Measurements from ENCODE around the gene TMEM8B.

Gene TMEM8B

DNA sequence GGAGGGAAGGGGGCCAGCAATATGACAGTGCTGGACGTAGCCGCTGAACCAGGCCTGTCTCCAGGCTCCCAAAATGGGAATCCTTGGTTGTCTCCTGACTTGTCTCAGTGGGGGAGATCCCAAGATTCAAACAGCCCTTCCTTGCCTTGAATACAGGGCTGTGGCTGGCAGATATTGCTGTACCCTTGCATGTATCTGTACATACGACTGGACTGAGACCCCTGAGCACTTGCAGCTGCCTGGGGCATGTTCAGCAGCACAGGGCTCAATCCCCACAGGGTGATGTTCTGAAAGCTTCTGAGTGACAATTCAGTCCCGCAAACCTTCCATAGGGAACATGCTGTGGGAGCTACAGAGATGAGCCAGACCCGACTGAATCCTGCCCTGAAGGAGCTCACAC is 27.9 kb downstream of the TMEM8B start:
- H3K4me3 ChIP-seq (ENCODE audit: low read depth, low read length), result no peak overlapping the region

DNA sequence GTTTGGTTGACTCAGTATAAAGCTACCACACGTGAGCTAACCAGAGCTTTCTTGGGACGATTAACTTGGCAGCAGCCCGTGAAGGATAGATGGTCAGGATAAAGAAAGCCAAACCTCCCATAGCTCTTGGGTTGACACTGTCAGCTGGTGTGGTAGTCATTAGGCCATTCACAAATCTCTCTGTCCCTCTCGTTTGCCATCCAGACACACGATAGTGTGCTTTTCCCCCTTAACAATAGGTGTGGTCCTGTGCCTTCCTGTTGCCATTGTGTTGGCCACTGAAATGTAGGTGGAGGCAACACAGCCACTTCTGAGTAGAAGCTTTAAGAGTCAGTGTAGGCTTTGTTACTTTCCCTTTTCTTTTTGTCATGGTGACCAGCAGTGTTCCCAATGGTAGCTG is 29.4 kb downstream of the TMEM8B start:
- H3K27ac ChIP-seq (ENCODE audit: low read depth, low read length), result no peak overlapping the region
- H3K27me3 ChIP-seq (ENCODE audit: control insufficient read depth, insufficient read depth, low read length), result peaks cover 32% of the 10 kb centered on the region
- H3K9me3 ChIP-seq (ENCODE audit: control insufficient read depth, insufficient read depth, low read depth, low read length), result no peaks in the 10 kb centered on the region
- no peak overlapping the region for H3K4me3 ChIP-seq (ENCODE audit: low read depth, low read length)
- no peaks in the 10 kb centered on the region for H3K4me1 ChIP-seq (ENCODE audit: control insufficient read depth, insufficient read depth, low read length)
- H3K36me3 ChIP-seq (ENCODE audit: control insufficient read depth, insufficient read depth, low read length), result no peaks in the 10 kb centered on the region
- H3K9ac ChIP-seq (ENCODE audit: low read length), result no peak overlapping the region

More for the DNA sequence above, 27.9 kb downstream of the TMEM8B start:
- Histone ChIP-seq H3K27me3 (ENCODE audit: control insufficient read depth, insufficient read depth, low read length) (peaks cover 27% of the 10 kb centered on the region), H3K9me3 (ENCODE audit: control insufficient read depth, insufficient read depth, low read depth, low read length) (no peaks in the 10 kb centered on the region), H3K36me3 (ENCODE audit: control insufficient read depth, insufficient read depth, low read length) (no peaks in the 10 kb centered on the region), H3K27ac (ENCODE audit: low read depth, low read length) (no peak overlapping the region), H3K4me1 (ENCODE audit: control insufficient read depth, insufficient read depth, low read length) (no peaks in the 10 kb centered on the region), H3K9ac (ENCODE audit: low read length) (no peak overlapping the region)

DNA sequence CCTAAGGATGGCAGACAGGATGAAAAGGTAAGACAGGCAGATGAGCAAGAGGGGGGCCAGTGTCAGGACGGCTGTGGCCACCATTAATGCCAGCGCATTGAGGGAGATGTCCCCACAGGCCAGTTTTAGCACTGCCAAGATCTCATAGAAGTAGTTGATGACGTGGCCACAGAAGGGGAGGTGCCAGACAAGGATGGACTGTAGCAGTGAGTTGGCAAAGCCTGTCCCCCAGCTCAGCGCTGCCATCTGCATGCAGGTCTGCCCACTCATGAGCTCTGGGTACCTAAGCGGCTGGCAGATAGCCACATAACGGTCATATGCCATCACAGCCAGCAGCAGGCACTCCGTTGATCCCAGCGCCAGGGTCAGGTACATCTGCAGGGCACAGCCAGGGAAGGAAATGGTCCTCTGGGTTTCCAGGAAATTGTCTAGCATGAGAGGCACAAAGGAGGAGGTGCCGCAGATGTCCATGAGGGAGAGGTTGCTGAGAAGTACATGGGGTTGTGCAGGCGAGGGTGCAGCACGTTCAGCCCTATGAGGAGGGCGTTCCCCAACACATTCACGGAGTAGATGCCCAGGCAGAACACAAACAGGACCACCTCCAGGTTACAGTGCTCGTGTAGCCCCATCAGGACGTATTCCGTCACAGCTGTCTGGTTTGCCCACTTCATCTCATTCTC is 30.4 kb downstream of the TMEM8B start:
- Histone ChIP-seq H3K4me3 (ENCODE audit: low read depth, low read length) (no peak overlapping the region), H3K9me3 (ENCODE audit: control insufficient read depth, insufficient read depth, low read depth, low read length) (no peaks in the 10 kb centered on the region), H3K4me1 (ENCODE audit: control insufficient read depth, insufficient read depth, low read length) (no peaks in the 10 kb centered on the region), H3K36me3 (ENCODE audit: control insufficient read depth, insufficient read depth, low read length) (no peaks in the 10 kb centered on the region), H3K27me3 (ENCODE audit: control insufficient read depth, insufficient read depth, low read length) (peaks cover 32% of the 10 kb centered on the region), H3K9ac (ENCODE audit: low read length) (no peak overlapping the region), H3K27ac (ENCODE audit: low read depth, low read length) (no peak overlapping the region)

DNA sequence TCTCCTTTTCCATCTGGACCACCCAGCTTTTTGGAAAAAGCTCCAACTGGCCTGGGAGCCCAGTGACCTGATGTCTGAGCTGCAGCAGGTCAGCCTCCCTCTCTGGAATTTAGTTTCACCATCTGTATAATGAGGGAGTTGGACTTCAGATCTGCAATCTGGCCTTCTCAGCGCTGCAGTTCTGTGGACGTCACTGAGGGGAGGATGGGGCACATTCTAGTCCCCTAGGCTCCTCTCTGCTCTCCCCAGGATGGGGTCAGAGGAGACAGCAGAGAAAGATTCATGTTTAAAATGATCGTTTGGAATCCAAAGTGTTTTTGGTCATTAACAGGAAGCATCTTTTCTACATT is 30.9 kb downstream of the TMEM8B start:
- H3K4me3 ChIP-seq (ENCODE audit: low read depth, low read length), result no peak overlapping the region
- peaks cover 32% of the 10 kb centered on the region for H3K27me3 ChIP-seq (ENCODE audit: control insufficient read depth, insufficient read depth, low read length)
- H3K4me1 ChIP-seq (ENCODE audit: control insufficient read depth, insufficient read depth, low read length), result no peaks in the 10 kb centered on the region
- H3K27ac ChIP-seq (ENCODE audit: low read depth, low read length), result no peak overlapping the region
- H3K36me3 ChIP-seq (ENCODE audit: control insufficient read depth, insufficient read depth, low read length), result no peaks in the 10 kb centered on the region
- H3K9me3 ChIP-seq (ENCODE audit: control insufficient read depth, insufficient read depth, low read depth, low read length), result no peaks in the 10 kb centered on the region
- H3K9ac ChIP-seq (ENCODE audit: low read length), result no peak overlapping the region

DNA sequence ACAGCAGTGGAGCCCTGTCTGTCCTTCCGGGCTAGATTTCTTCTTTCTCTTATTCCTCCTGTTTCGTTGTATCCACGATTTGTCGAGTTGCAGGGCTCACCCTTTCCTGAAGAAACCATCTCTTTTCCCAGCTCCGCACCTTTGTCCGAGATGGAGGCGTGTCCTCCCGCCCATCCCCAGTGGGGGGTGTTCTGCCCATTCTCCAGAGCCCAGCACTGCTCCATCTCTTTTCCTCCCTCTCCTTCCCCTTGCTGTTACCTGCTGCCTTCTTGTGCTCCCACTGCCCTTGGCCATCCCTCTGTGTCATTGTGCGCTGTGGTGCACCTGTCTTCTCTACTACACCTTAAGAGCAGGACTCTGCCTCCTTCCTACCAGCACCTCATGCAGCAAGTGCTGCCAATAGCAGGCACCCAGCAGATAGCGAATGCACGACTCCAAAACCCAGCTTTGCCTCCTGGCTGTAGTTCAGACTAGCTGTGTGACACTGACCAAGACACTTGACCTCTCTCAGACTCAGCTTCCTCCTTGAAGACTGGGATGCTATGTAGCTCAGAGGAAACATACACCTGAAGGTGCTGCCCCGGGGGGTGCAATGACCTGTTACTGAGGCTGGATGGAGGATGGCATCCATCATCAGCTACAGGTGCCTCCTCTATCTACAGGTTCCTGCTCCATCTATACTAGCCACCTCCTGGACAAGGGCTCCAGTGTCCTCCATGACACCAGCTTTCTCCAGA is 32.3 kb downstream of the TMEM8B start:
- peaks cover 32% of the 10 kb centered on the region for H3K27me3 ChIP-seq (ENCODE audit: control insufficient read depth, insufficient read depth, low read length)
- H3K27ac ChIP-seq (ENCODE audit: low read depth, low read length), result no peak overlapping the region

DNA sequence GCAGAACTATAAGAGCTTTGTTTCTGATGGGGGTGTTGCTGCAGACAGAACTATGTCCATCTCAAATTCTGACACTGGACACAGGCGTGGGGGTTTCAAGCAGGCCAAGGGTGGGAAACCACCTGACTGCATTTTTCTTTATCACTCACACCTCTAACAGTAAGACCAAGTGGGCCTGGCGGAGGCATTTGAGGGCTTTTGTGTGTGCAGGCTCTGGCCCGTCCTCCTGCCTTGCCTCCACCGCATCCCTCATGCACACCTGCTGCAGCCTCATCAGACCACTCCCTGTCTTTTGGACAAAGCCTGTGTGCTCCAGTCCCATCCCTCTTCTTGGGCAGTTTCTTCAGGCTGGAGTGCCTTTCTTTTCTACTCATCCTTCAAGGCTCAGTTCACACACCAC is 33.3 kb downstream of the TMEM8B start:
- Histone ChIP-seq H3K4me1 (ENCODE audit: control insufficient read depth, insufficient read depth, low read length) (no peaks in the 10 kb centered on the region), H3K9me3 (ENCODE audit: control insufficient read depth, insufficient read depth, low read depth, low read length) (no peaks in the 10 kb centered on the region), H3K9ac (ENCODE audit: low read length) (no peak overlapping the region), H3K4me3 (ENCODE audit: low read depth, low read length) (no peak overlapping the region), H3K36me3 (ENCODE audit: control insufficient read depth, insufficient read depth, low read length) (no peaks in the 10 kb centered on the region), H3K27ac (ENCODE audit: low read depth, low read length) (no peak overlapping the region), H3K27me3 (ENCODE audit: control insufficient read depth, insufficient read depth, low read length) (peaks cover 32% of the 10 kb centered on the region)

More for the DNA sequence above, 32.3 kb downstream of the TMEM8B start:
- H3K4me1 ChIP-seq (ENCODE audit: control insufficient read depth, insufficient read depth, low read length), result no peaks in the 10 kb centered on the region
- H3K9me3 ChIP-seq (ENCODE audit: control insufficient read depth, insufficient read depth, low read depth, low read length), result no peaks in the 10 kb centered on the region
- no peak overlapping the region for H3K4me3 ChIP-seq (ENCODE audit: low read depth, low read length)
- no peak overlapping the region for H3K9ac ChIP-seq (ENCODE audit: low read length)
- H3K36me3 ChIP-seq (ENCODE audit: control insufficient read depth, insufficient read depth, low read length), result no peaks in the 10 kb centered on the region

DNA sequence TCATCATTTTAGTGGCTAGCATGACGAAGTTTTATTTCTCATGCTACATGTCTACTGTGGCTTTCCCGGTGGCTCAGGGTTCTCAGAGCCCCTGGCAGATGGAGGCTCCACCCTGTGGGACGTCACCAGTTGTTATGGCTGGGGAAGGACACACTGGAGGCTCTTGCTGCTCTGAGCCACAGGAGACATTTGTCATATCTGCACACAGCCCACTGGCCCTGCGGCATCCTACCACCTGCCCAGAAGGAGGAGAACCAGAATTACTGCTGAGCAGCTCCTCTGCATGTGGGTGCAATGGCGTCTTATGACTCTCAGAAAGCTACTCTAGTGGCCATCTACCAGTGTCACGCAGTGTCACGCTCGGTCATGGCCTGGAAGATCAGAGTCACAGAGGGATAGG is 34.6 kb downstream of the TMEM8B start:
- peaks cover 3% of the 10 kb centered on the region for H3K4me1 ChIP-seq (ENCODE audit: control insufficient read depth, insufficient read depth, low read length)
- no peak overlapping the region for H3K9ac ChIP-seq (ENCODE audit: low read length)
- H3K27me3 ChIP-seq (ENCODE audit: control insufficient read depth, insufficient read depth, low read length), result peaks cover 32% of the 10 kb centered on the region
- no peak overlapping the region for H3K27ac ChIP-seq (ENCODE audit: low read depth, low read length)
- H3K9me3 ChIP-seq (ENCODE audit: control insufficient read depth, insufficient read depth, low read depth, low read length), result no peaks in the 10 kb centered on the region
- no peaks in the 10 kb centered on the region for H3K36me3 ChIP-seq (ENCODE audit: control insufficient read depth, insufficient read depth, low read length)
- H3K4me3 ChIP-seq (ENCODE audit: low read depth, low read length), result no peak overlapping the region

DNA sequence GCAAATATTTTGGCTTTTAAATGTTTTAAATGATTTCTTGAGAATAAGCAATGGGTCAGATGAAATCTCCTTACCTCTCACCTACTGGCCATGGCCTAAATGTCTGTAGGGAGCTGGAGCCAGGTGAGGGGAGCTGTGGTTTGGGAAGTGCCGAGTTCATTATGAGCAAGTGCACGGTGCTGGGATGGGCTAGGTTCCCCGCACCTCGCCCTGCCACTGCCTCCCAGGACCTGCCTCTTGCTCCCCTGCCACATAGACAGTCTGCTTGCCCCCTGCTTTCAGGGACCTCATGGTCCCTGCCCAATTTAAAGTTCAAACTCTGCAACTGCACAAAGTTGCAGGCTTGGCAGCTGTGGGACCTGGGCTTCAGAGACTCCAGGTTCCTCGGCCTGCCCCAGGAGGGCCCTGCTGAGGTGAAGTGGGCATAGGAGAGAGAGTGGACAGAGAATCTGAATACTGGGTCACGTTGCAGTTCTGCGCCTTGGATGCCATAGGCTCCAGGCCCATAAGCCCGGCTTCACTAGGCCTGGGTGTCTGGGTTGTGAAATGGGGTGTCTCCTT is 35.7 kb downstream of the TMEM8B start:
- Histone ChIP-seq H3K27ac (ENCODE audit: low read depth, low read length) (no peak overlapping the region), H3K4me3 (ENCODE audit: low read depth, low read length) (no peak overlapping the region)

DNA sequence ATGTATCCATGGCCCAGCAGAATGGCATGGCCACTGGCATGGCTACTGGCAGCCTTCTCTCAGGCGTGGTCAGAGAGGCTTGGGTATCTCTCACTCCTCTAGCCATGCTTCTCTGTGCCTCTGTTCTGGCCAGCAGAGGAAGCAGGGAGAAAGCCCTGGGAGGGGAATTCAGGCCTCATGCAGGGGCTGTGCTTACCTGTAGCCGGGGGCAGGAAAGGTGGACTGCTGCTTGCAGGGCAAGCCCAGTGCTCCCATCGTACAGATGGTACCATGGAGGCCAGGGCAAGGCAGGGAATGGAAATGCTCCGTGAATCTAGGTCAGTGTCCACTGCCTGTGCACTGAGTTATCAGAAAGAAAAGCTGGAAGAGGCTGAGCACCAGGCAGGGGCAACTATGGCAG is 38.5 kb downstream of the TMEM8B start:
- Histone ChIP-seq H3K9ac (ENCODE audit: low read length) (no peak overlapping the region), H3K27me3 (ENCODE audit: control insufficient read depth, insufficient read depth, low read length) (peaks cover 6% of the 10 kb centered on the region; the same call in 1 of the 2 replicates), H3K9me3 (ENCODE audit: control insufficient read depth, insufficient read depth, low read depth, low read length) (no peaks in the 10 kb centered on the region), H3K4me1 (ENCODE audit: control insufficient read depth, insufficient read depth, low read length) (peaks cover 9% of the 10 kb centered on the region), H3K36me3 (ENCODE audit: control insufficient read depth, insufficient read depth, low read length) (no peaks in the 10 kb centered on the region), H3K4me3 (ENCODE audit: low read depth, low read length) (no peak overlapping the region), H3K27ac (ENCODE audit: low read depth, low read length) (no peak overlapping the region)

More for the DNA sequence above, 35.7 kb downstream of the TMEM8B start:
- Histone ChIP-seq H3K9ac (ENCODE audit: low read length) (no peak overlapping the region), H3K9me3 (ENCODE audit: control insufficient read depth, insufficient read depth, low read depth, low read length) (no peaks in the 10 kb centered on the region), H3K27me3 (ENCODE audit: control insufficient read depth, insufficient read depth, low read length) (peaks cover 32% of the 10 kb centered on the region), H3K4me1 (ENCODE audit: control insufficient read depth, insufficient read depth, low read length) (peaks cover 9% of the 10 kb centered on the region), H3K36me3 (ENCODE audit: control insufficient read depth, insufficient read depth, low read length) (no peaks in the 10 kb centered on the region)

DNA sequence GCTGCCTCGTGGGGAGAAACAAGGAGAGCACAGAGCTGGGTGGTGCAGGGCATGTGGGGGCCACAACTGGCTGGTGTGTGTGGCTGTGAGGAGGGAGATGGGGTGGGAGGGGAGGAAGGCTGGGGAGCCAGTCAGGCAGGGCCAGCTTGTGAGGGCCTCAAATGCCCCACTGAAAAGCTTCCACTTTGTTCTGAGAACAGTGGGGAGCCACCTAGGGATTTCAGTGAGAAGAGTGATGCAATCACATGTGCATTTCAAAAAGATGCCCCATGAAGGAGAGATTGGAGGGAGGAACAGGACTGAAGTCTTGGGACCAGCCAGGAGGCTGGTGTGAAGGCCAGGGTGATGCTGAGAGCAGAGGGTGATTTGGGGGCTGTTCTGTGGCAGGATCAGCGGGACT is 39.9 kb downstream of the TMEM8B start:
- no peak overlapping the region for H3K4me3 ChIP-seq (ENCODE audit: low read depth, low read length)
- H3K4me1 ChIP-seq (ENCODE audit: control insufficient read depth, insufficient read depth, low read length), result peaks cover 9% of the 10 kb centered on the region
- H3K36me3 ChIP-seq (ENCODE audit: control insufficient read depth, insufficient read depth, low read length), result no peaks in the 10 kb centered on the region
- H3K27me3 ChIP-seq (ENCODE audit: control insufficient read depth, insufficient read depth, low read length), result peaks cover 5% of the 10 kb centered on the region; the same call in 1 of the 2 replicates
- no peak overlapping the region for H3K27ac ChIP-seq (ENCODE audit: low read depth, low read length)
- no peaks in the 10 kb centered on the region for H3K9me3 ChIP-seq (ENCODE audit: control insufficient read depth, insufficient read depth, low read depth, low read length)
- no peak overlapping the region for H3K9ac ChIP-seq (ENCODE audit: low read length)

DNA sequence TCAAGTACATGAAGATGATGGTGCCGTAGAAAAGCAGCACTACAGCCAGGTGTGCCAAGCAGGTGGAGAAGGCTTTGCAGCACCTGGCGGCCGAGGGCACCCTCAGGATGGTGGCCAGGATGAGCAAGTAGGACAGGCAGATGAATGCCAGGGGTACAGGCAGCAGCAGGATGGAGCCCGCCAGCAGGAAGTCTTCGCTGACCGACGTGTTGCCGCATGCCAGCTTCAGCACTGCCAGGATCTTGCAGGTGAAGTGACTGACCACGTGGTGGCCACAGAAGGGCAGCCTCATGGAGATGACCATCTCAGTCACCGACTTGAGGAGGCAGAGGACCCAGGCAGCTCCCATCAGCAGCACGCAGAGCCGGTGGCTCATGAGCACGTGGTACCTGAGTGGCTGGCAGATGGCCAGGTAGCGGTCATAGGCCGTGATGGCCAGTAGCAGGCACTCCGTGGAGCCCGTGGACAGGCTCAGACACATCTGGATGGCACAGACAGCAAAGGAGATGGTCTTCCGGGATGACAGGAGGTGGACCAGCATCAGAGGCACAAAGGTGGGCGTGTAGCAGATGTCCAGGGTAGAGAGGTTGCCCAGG is 40.7 kb downstream of the TMEM8B start:
- Histone ChIP-seq H3K36me3 (ENCODE audit: control insufficient read depth, insufficient read depth, low read length) (no peaks in the 10 kb centered on the region), H3K9me3 (ENCODE audit: control insufficient read depth, insufficient read depth, low read depth, low read length) (no peaks in the 10 kb centered on the region), H3K4me3 (ENCODE audit: low read depth, low read length) (no peak overlapping the region), H3K9ac (ENCODE audit: low read length) (no peak overlapping the region), H3K4me1 (ENCODE audit: control insufficient read depth, insufficient read depth, low read length) (peaks cover 9% of the 10 kb centered on the region), H3K27me3 (ENCODE audit: control insufficient read depth, insufficient read depth, low read length) (peaks cover 5% of the 10 kb centered on the region; the same call in 1 of the 2 replicates), H3K27ac (ENCODE audit: low read depth, low read length) (no peak overlapping the region)

Measured in HUES6 (cell line).